Stimulated activated naive CD4-positive, alpha-beta T cell treated with Interleukin-2 at 50 U/mL for 16 hours (primary cell): Measurements from ENCODE around the gene ICAM5.

Experiments used
- DNase-seq: peaks from one replicate; lab custom pipeline; 2025; lab: John Stamatoyannopoulos, UW

The ICAM5 gene

GRCh38 chr19:10291554-10292205, 1.9 kb downstream of the ICAM5 start:
- DNase-seq: peak; percentile 27

GRCh38 chr19:10292206-10292788, 2.5 kb downstream of the ICAM5 start:
- peak; percentile 45 for DNase-seq

GRCh38 chr19:10292789-10293636, 3.3 kb downstream of the ICAM5 start:
- DNase-seq: no peak

- no peak for DNase-seq
Measured at GRCh38 chr19:10293637-10294367, 4.0 kb downstream of the ICAM5 start.

DNA sequence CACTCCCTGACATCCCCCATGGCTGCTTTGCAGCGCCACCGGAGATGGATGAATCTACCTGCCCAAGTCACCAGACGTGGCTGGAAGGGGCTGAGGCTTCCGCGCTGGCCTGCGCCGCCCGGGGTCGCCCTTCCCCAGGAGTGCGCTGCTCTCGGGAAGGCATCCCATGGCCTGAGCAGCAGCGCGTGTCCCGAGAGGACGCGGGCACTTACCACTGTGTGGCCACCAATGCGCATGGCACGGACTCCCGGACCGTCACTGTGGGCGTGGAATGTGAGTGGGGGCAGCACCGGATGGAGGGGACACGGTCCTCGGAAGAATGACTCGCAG, 4.6 kb downstream of the ICAM5 start:
- no peak for DNase-seq

DNA sequence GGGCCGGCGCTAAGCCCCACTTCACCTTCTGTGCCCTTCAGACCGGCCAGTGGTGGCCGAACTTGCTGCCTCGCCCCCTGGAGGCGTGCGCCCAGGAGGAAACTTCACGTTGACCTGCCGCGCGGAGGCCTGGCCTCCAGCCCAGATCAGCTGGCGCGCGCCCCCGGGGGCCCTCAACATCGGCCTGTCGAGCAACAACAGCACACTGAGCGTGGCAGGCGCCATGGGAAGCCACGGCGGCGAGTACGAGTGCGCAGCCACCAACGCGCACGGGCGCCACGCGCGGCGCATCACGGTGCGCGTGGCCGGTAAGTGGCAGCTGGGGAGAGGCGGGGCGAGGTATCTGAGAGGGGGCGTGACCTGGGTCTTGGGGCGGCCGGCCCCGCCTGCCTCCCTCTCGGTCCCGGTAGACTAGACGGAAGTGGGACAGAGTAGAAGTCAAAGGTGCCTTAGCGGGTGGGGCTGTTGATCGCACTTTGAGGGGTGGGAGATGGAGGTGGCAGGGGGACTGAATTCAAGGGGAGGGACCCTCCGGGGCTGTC, 5.6 kb downstream of the ICAM5 start:
- DNase-seq: peak; percentile 58

DNA sequence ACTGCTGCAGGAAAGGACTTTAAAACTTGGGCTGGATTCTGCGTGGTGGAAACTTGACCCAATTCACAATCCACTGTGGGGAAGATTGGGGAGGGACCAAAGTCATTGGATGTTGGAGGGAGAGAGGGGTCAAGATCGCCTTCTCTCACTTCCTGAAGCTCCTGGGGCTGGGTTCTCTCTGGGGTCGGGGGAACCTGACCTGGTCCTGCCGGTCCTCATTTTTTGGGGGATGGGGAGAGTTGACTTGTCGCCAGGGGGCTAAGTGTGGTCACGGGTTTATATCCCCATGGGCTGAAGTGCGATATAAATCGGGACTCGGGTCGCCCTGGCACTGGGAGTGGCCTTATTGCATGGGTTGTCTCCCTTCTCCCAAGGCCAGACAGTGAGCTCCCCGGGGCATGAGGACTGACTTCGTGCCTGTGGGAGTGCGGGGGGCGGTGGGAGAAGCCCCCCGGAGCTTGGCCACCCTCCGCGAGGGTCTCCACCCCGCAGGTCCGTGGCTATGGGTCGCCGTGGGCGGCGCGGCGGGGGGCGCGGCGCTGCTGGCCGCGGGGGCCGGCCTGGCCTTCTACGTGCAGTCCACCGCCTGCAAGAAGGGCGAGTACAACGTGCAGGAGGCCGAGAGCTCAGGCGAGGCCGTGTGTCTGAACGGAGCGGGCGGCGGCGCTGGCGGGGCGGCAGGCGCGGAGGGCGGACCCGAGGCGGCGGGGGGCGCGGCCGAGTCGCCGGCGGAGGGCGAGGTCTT, 6.3 kb downstream of the ICAM5 start:
- no peak for DNase-seq

DNA sequence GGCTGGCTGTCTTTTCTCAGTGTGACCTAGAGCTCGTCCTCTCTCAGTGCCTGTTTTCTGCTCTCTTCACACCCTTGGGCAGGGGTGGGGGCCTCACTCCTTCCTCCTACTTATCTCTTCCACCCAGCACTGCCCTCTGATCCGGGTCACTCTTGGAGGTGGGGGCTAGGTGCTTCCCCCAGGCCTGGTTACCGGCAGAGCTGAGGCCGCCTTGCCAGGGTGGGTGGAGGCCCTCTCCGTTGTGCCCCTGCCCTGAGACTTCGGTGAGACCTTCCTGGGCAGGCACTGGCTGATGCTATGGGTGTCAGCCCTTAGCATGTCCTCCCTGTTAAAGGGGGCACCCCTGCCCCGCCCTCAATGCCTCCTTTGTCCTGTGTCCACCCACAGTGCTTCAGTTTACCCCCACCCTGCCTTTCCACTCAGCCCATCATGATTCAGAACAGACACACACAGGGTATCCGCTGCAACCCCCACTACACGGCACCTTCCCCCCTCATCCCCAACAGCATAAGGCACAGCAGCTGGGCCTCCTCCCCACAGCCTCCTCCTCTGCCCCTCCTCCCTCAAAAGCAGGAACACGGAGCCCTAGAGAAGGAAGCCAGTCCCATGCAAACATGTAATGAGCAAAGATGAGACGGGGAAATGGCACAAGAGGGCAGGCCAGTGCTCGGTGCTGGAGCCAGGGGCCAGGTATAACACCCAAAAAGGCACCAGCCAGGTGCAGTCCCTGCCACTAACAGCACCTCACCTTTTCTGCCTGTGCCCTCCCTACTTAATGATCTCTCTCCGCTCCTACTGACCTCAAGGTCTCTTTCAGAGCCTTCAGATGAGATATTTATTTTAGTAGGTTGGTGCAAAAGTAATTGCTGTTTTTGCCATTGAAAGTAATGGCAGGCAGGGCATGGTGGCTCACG, 10.1 kb downstream of the ICAM5 start:
- DNase-seq: no peak

DNA sequence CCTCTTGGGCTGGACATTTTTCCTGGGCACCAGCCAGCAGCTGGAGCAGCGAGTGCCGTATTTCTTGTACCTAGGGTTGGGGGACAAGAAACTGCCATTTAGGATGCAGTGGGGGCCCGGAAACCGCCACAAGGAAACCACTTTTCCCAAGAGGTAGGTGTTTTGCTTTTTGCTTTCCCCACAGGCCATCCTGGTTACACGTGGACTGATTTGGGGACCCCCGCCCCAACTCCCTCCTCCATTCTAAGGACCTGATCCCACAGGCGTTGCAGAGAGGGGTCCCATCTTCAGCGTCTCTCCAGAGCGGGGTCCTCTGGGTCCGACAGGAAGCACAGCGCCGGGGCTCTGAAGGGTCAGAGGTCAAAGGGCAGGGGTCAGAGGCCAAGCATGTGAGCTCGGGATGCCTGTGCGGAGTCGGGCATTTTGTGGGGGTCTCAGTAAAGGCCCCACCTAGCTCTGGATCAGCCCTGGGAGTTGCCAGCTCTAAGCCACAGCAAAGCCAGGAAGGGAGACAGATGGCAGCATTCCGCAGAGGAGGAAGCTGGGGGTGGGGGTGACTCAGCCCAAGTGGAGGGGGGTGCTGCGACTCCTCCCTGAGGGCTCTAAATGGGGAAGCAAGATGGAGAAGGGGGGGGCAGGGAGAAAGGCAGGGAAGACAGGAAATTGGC, 15.5 kb downstream of the ICAM5 start:
- DNase-seq: no peak

DNA sequence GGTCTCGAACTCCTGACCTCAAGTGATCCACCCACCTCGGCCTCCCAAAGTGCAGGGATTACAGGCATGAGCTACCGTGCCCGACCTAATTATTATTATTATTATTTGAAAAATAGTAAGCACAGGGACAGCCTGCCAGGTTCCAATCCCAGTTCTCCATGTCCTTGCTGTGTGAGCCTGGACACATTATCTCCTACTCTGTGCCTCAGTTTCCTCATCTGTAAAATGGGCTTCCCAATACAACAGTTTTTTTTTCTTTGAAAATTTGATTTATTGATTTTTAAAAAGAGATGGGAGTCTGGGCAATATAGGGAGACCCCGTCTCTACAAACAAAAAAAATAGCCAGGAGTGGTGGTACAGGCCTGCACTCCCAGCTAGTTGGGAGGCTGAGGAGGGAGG, 16.6 kb downstream of the ICAM5 start:
- no peak for DNase-seq

DNA sequence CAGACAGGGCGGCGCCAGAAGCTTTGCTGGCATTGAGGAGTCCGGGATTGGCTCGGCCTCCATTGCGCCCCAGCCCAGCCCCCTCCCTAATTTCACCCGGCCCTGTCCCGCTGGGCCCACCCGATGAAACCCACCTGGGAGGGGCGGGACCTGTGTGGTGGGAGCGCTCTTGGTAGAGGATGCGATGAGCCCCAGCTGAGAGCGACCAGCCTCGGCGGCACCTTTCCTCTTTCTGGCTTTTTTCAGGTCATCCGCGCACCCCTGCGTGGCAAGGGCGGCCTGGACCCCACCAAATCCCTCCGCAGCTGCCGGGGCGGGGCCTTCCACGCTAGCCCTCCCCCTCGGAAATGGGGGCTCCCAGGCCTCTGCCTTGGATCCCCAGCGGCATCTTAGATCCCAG, 19.7 kb downstream of the ICAM5 start, which contains the start of gene ZGLP1:
TSS of gene ZGLP1 (minus strand) at position 393 of the 400 bp plus-strand sequence.
- DNase-seq: no peak

- DNase-seq: peak; percentile 89
Measured at GRCh38 chr19:10315335-10316214, 25.8 kb downstream of the ICAM5 start, which contains the start of gene FDX2. TSS of gene FDX2 (minus strand) at chr19:10316015. CDS start at chr19:10315996, 19 bp downstream.

DNA sequence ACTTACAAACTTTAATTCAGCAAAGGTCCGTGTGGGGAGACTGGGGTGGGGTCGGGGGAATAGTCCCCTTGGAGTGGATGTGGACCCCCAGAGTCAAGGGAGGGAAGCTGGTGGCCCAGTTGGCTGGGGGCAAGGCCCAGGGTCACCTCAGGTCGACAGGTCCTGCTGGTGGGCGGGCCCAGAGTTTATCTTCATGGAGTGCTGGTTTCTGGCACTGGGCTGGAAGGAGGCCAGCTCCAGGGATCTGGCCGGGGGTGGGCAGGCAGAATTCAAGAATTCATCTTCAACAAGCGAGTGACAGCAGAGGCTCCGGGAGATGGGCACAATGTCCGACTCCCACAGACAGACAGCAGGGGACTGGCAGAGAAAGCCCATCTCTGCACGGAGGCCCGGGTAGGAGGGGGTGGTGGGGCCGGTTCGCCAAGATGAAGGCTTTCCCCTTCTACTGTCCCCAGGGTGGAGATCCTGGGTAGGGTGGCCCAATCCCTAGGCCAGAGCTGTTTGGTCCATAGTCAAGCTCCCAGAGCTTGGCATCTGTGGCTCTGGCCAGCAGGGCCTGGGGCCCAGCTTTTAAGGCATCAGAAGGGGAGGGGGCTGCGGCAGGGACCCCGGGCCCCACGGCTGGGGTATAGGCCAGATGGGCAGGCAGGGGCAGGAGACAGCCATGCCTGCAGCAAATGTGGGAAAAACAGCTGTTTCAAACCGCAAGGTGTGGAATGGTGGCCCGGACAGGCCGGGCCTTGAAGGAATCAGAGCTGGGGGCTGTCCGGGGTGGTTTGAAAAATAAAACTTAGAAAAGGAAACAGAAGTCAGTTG, 26.7 kb downstream of the ICAM5 start:
- DNase-seq: no peak

DNA sequence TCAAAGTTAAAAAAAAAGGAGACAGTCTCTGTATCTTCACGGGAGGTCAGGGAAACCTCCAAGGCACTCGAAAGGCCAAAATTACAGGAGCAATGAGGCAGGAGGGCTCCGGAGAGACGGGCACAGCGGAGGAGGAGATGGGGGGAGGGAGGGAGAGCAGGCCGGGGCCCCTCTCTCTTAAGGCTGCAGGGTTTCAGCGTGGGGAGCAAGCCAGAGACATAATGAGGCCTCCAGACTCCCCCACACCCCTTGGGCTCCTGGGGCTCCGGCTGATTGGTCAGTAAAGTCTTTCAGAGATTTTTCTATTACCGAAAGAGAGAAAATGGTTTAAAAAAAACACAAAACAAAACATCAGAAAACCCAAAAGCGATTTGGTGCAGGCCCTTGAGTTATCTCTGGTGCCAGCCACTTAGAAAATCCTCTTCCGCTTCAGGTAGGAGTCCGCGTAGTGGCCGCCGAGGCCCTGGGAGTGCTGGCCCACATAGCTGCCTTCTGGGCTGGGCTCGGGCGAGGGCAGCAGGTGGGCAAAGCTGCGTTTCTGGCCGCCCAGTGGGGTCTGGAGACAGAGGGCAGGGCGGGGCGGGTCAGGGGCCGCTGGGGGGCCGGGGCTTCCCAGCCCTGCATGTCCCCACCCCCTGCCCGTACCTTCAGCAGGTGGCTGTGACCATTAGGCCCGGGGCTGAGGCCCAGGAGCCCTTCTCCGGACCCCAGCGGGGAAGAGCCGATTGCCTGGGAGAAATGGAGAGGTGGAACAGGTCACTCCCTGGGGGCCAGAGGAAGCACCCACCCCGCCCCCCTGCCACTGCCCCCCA, 27.5 kb downstream of the ICAM5 start:
- DNase-seq: no peak

DNA sequence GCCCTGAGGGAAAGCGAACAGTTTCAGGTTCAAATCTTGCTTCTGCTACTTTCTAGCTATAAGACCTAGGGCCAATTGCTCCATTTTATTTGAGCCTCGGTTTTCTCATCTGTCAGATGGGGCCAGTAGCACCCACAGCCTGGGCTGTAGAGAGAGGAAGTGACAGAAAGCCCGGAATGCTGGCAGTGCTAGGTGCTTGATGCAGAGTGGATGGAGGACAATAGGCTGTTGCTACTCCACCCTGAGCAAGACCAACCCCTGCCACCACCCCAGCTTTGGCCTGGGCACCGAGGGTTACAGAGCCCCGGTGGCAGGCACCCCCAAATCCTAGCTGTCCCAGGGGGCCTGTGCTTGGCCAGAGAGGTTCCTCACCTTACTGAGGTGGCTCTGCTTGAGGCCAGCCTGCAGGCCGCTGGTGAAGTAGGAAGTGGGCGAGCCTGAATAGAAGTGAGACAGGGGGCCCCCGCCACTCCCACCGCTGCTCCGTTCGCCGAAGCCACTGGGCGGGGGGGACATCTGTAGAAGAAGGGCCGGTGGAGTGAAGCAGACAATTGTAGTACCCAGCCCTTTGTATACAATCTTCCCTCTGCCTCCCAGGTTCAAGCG, 28.2 kb downstream of the ICAM5 start:
- DNase-seq: no peak
